Smooth muscle cell (in vitro differentiated cells): Measurements from ENCODE around the gene TMEM214. TPM values are rescaled to one million over a fixed set of nuclear protein-coding genes. Genes with fewer than 3 reads are reported as not detected.

Experiments used
- DNase-seq: peaks from one replicate; lab custom pipeline; 2025; ENCODE audit not compliant: unreplicated experiment; lab: John Stamatoyannopoulos, UW
- H2AFZ ChIP-seq: fragments of 200-600 bp; sonication (generic); 2 replicates; pipeline ENCODE4 v1.6.0; 2016; ENCODE audit warnings: antibody characterized with exemption, low read depth, mild to moderate bottlenecking
- H3F3A ChIP-seq: fragments of 200-600 bp; sonication (generic); 2 replicates; pipeline ENCODE4 v1.6.0; 2017; ENCODE audit warnings: antibody characterized with exemption, low read depth
- H3K27ac ChIP-seq: fragments of 200-600 bp; sonication (generic); 2 replicates; pipeline ENCODE4 v1.5.1; 2016; ENCODE audit warnings: low read depth, mild to moderate bottlenecking
- H3K27me3 ChIP-seq: fragments of 200-600 bp; sonication (generic); 2 replicates; pipeline ENCODE4 v1.6.1; 2016; ENCODE audit warnings: low read depth, mild to moderate bottlenecking
- H3K36me3 ChIP-seq: fragments of 200-600 bp; sonication (generic); 2 replicates; pipeline ENCODE4 v1.5.1; 2016; ENCODE audit warnings: low read depth
- H3K4me1 ChIP-seq: fragments of 200-600 bp; sonication (generic); 2 replicates; pipeline ENCODE4 v1.5.1; 2016; ENCODE audit warnings: low read depth
- H3K4me2 ChIP-seq: fragments of 200-600 bp; sonication (generic); 2 replicates; pipeline ENCODE4 v1.6.0; 2016; ENCODE audit warnings: mild to moderate bottlenecking
- H3K4me3 ChIP-seq: fragments of 200-600 bp; sonication (generic); 2 replicates; pipeline ENCODE4 v1.5.1; 2016; ENCODE audit warnings: mild to moderate bottlenecking
- H3K79me2 ChIP-seq: fragments of 200-600 bp; sonication (generic); 2 replicates; pipeline ENCODE4 v1.6.0; 2016; ENCODE audit warnings: low read depth, mild to moderate bottlenecking
- H3K9ac ChIP-seq: fragments of 200-600 bp; sonication (generic); 2 replicates; pipeline ENCODE4 v1.6.0; 2016; ENCODE audit warnings: low read depth
- H3K9me3 ChIP-seq: fragments of 200-600 bp; sonication (generic); replicated peaks from 2 replicates; pipeline ENCODE4 v1.5.1; 2016; ENCODE audit warnings: low read depth
- H4K20me1 ChIP-seq: fragments of 200-600 bp; sonication (generic); 2 replicates; pipeline ENCODE4 v1.6.0; 2016; ENCODE audit warnings: low read depth
- CTCF ChIP-seq: fragments of 200-600 bp; sonication (generic); IDR thresholded peaks from 2 replicates; pipeline ENCODE4 v1.5.1; 2017; ENCODE audit warnings: borderline replicate concordance, mild to moderate bottlenecking, antibody characterized with exemption; ENCODE audit not compliant: insufficient read depth, poor library complexity, severe bottlenecking
- WGBS: methylation state at CpG from one replicate; pipeline ENCODE4 v1.1.7; 2016; ENCODE audit warnings: low lambda C conversion rate; 5-methylcytosine and 5-hydroxymethylcytosine counted together
- polyA plus RNA-seq: library from polyadenylated mRNA; unstranded; fragments of >200 nt; fragmentation: Nextera tagmentation; extraction: Ambion mirVana; gene quantifications from 2 replicates; pipeline ENCODE4 v1.2.1, GENCODE V29; 2016
- total RNA-seq: library from RNA; depleted of rRNA; stranded (reverse); fragments of >200 nt; gene quantifications from 2 replicates; pipeline ENCODE4 v1.2.3, GENCODE V29; 2014

TMEM214 gene
- total and polyA plus RNA-seq, 2 experiments from 2014 or later: 79.6 to 99.7 TPM

DNA sequence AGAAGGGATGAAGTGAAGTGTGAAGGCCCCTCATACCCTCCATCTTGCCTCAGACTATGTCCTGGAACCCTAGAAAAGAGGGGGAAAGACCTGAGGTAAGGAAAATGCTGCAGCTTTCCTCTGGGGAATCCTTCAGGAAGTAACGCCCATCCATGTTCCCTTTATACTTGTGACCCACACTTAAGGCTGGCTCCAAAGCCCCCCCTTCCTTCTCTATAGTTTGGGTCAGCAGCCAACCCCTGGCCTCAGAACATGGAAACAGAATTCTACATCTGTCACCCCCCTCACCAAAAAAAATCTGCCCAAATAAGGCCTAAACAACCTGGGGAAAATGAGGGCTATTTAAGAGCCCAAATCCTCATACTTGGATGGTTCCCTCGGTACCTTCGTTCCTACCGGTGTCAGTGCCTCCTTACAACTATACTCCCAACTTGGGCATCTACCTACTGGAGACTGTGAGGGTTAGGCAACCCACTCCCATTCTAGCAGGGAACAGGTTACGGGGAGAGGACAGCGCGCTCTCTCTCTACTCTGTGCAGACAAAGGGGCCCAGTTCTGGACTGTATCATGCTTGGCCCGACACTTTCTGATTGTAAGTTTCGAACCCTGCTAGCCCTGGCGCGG is 38.0 kb downstream of the TMEM214 start:
- Histone ChIP-seq H3K79me2 (peaks cover 50% of the 10 kb centered on the region), H4K20me1 (peaks cover 47% of the 10 kb centered on the region), H3K36me3 (no peaks in the 10 kb centered on the region), H2AFZ (peak overlapping the region; percentile 26), H3F3A (peaks cover 20% of the 10 kb centered on the region), H3K9ac (peak overlapping the region; percentile 92), H3K4me1 (peaks cover 21% of the 10 kb centered on the region), H3K27me3 (no peaks in the 10 kb centered on the region), H3K27ac (peak overlapping the region; percentile 79), H3K4me2 (peak overlapping the region; percentile 95), H3K4me3 (peak overlapping the region; percentile 91), H3K9me3 (no peaks in the 10 kb centered on the region)
- TF ChIP-seq CTCF: no peak
- 8% methylated on average over 11 of the region's 11 CpGs for WGBS
- no peak for DNase-seq

GRCh38 chr2:27071277-27071989 is 38.7 kb downstream of the TMEM214 start, which contains the start of gene OST4:
TSS of gene OST4 (minus strand) at chr2:27071654.
- Histone ChIP-seq H3K79me2 (peaks cover 48% of the 10 kb centered on the region), H3K4me3 (peak within 1 kb of the TSS; percentile 91), H3K9ac (peak within 1 kb of the TSS; percentile 92), H3K27ac (peak within 1 kb of the TSS; percentile 79), H2AFZ (peak within 1 kb of the TSS; percentile 26), H3K36me3 (no peaks in the 10 kb centered on the region), H3F3A (peaks cover 25% of the 10 kb centered on the region), H4K20me1 (peaks cover 41% of the 10 kb centered on the region), H3K27me3 (no peaks in the 10 kb centered on the region), H3K4me2 (peak within 1 kb of the TSS; percentile 95), H3K4me1 (peaks cover 21% of the 10 kb centered on the region), H3K9me3 (no peaks in the 10 kb centered on the region)
- 6% methylated on average over 64 of the region's 86 CpGs for WGBS
- DNase-seq: peak; percentile 76
- TF ChIP-seq CTCF: no peak

DNA sequence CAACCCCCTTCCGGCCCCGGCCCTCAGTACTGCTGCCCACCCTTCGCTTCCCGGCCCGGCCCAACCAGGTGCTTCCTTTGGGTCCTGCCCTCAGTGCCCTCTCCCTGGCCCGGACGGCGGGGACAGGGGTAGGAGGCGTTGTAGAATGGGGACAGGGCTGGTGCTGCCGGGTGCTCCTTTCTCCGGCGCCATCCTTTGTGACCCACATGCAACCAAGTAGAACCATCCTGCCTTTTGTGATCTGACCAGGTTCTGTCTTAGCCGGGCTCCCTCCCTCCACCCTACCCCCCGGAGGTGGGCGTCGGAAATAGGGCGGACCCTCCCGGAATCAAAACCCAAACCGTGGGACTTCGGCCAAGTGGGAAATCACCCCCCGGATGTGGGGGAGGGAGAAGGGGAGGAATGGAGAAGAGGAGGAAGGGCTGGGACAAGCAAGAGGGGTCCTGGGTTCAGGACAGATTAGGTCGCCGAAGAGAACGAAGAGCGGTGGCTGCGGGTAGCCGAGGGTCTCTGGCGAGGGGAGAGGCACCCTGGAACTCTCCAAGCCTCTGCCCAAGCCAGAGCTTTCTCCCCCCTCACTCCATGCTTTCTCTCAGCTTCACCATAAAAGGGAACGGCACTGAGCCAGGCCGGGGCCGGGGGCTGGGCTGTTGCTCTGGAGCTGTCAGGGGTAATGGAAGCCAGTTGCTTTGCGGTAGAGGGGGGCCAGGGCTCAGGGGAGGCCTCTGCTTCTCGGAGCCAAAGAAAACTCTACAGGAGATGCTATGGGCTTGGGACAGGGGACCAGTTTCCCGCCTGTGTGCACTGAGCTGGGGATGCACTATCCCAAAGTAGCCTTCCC is 39.4 kb downstream of the TMEM214 start:
- peak overlapping the region; percentile 91 for H3K4me3 ChIP-seq
- H4K20me1 ChIP-seq: peaks cover 34% of the 10 kb centered on the region
- 3% methylated on average over 26 of the region's 34 CpGs for WGBS
- H3K36me3 ChIP-seq: no peaks in the 10 kb centered on the region
- peak overlapping the region; percentile 95 for H3K4me2 ChIP-seq
- peaks cover 40% of the 10 kb centered on the region for H3K79me2 ChIP-seq
- no peaks in the 10 kb centered on the region for H3K9me3 ChIP-seq
- peak; percentile 76 for DNase-seq
- peak overlapping the region; percentile 79 for H3K27ac ChIP-seq
- H3K27me3 ChIP-seq: no peaks in the 10 kb centered on the region
- H3K9ac ChIP-seq: peak overlapping the region; percentile 55
- peaks cover 28% of the 10 kb centered on the region for H3F3A ChIP-seq
- peaks cover 21% of the 10 kb centered on the region for H3K4me1 ChIP-seq
- peak overlapping the region; percentile 1 for H2AFZ ChIP-seq
- no peak for TF ChIP-seq CTCF
